Hypothalamus (tissue), 51 donors: ENCODE measurements around the gene XK.

Experiments
- DNase-seq, 51 donors: peaks; one replicate each; lab custom pipeline; 2025; lab: John Stamatoyannopoulos, UW

The XK gene

GRCh38 chrX:37679230-37679629 lies 6.4 kb upstream of the XK start:
- no peak for DNase-seq

GRCh38 chrX:37679888-37680287 lies 5.7 kb upstream of the XK start:
- DNase-seq = no peak

GRCh38 chrX:37684426-37684825 lies 1.2 kb upstream of the XK start:
- DNase-seq = no peak

DNA sequence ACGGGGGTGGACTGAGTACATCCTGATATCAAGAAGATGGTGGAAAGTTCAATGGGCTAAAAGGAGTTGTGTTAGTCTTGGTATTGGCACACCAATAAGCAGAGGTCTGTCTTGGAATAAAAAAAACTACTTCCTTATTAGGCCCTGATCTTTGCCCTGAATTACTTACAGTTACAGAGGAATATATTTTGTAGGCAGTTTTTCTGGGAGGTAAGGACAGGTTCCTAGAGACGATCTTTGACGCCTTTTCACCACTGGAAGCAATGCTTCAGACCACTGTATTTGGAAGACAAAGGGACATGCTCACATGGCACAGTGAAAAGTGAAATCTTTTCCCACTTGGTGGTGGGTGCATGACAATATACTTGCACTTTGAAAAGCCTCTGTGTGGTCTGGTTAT lies 618 bp upstream of the XK start:
- DNase-seq = no peak

DNA sequence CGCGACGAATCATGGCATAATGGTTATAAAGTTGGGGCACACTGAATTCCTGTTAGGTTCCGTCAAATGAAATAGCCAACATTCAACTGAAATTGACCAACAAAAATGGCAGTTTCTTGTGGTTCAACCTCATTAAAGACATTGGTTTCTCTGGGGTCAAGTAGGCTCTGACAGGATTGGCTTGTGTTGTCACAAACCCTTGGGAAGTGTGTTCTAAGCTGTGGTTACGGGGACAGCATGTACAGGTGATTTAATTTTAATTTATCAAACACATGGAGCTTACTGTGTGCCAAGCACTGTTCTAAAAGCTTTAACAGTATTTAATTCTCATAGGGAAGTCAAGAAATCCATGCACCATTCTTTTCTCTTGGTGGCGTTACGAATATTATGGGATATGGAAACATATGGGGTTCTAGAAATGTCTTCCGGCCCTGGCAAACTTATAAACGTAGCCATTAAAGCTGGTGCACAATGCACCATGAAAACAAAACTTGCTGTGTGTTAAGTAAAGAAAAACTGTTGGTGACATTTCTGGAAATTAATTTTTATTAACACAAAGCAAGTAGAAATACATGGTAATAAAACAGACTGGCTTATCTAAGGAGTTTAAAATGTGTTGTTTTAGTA lies 891 bp downstream of the XK start:
- peak in 1 of 51 donors; percentile 25 for DNase-seq

- no peak for DNase-seq
Measured at GRCh38 chrX:37686996-37687395, 1.4 kb downstream of the XK start.

- DNase-seq = no peak
Measured at GRCh38 chrX:37690119-37690518, 4.5 kb downstream of the XK start.

GRCh38 chrX:37692918-37693317 lies 7.3 kb downstream of the XK start:
- DNase-seq = no peak

GRCh38 chrX:37697169-37697760 lies 11.7 kb downstream of the XK start:
- DNase-seq = no peak

DNA sequence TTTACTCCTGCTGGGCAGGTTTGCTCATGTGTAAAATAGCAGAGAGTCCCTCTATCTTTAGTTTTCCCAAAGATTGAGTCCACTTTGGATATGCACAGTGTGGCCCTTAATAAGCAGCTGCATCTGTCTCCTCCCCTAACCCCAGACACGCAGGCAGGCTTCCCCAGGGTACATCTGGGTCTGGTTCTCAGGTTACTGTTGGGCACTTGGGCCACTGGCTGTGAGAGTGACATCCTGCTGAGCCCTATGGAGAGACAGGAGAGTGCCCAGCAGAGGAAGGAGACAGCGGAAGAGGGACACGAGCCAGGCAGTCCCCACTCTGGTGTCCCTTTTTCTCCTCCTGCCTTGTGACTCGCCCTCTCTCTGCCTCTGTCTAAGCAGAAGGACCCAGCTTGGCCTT lies 16.0 kb downstream of the XK start:
- no peak for DNase-seq

- no peak for DNase-seq
Measured at GRCh38 chrX:37711991-37712390, 26.4 kb downstream of the XK start.

DNA sequence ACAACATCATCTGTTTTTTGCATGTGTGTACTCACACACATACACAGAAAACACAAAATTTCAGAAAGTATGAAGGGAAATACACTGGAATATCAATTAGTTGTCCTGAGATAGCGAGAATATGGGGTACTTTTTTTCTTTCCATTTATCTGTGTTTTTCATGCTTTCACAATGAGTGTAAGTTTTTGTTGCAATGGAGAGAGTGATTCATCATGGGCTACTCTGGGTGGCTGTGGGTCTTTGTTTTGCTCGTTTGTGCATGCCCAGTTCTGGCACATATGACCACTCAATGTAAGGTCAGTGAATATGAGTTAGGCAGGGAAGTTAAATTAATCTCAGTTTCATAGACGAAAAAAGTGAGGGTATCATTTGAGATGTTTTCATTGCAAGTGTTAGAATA lies 26.9 kb downstream of the XK start:
- no peak for DNase-seq

GRCh38 chrX:37714479-37714878 lies 28.9 kb downstream of the XK start:
- no peak for DNase-seq

DNA sequence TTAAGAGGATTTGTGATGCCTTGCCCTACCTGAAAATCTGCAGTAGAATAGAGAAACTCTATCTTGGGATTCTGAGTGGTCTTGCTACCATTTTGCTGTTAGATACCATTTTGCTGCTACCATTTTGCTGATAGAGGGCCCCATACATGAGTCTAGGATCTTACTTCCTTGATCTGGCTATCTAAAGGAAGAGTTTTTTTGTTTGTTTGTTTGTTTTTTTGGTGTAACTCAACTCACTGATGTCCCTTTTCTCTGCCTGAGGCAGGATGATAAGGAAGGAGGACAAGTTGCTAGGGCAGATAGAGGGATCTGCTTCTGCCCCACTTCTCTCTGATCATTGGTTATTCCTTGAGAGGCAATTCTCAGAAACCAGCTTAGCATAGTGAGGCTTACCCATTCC lies 31.0 kb downstream of the XK start:
- no peak for DNase-seq

DNA sequence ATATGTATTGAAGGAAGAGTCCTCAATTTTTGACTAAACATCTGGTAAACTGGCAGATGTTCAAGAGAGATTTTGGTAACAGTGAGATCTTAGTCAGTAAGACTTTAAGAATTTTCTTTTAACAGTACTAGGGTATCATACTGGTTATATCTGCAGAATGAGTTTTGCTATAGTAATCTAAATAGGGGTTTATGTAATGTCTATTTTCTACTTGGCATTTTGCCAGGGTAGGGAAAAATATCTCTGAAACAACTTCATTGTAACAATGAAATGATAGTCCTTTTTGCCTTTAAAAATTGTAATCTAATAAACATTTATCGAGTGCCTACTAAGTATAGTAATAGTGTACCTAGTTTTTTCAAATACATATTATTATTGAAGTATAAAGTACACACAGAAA lies 32.1 kb downstream of the XK start:
- DNase-seq = no peak

DNA sequence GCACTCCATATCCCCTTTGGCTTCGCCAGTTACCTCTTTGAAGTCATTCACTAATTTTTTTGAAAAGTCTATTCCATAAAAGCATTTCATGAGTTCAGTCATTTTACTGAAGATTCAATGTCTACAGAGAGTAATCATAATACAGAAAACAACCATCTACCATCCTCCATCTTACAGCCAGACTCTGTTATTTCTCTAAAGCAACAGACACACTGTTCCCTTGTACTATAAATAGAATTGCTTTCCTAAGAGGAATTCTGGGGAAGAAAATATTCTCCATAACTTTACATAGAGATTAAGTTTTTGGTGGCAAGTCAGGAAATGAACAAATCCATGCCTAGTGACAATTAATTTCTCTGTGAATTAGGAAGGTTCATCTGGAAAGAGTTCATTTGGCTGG lies 37.0 kb downstream of the XK start:
- no peak for DNase-seq

- no peak for DNase-seq
Measured at GRCh38 chrX:37726346-37726745, 40.8 kb downstream of the XK start.

- DNase-seq = peak in 45 of 51 donors; percentile 0 to 69 (median 26)
Measured at GRCh38 chrX:37745354-37745753, 59.8 kb downstream of the XK start.

DNA sequence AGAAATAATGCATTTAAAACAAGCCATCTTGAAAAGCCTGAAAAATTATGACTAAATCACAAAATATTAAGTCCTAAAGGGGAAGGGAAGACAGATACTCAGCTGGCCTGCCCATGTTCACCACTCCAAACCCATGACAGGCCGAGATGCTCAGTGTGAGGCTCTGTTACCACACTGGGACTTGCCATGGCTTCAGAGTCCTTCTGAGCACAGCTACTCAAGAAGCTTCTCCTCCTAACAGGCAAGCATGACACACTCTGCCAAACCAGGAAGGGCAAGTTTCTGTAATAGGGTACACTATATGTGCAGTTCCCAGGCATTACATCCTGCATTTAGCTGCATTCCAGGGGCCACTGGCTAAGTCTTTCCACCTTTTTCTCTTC lies 60.2 kb downstream of the XK start:
- DNase-seq = no peak

- no peak for DNase-seq
Measured at GRCh38 chrX:37746218-37746941, 60.8 kb downstream of the XK start.

DNA sequence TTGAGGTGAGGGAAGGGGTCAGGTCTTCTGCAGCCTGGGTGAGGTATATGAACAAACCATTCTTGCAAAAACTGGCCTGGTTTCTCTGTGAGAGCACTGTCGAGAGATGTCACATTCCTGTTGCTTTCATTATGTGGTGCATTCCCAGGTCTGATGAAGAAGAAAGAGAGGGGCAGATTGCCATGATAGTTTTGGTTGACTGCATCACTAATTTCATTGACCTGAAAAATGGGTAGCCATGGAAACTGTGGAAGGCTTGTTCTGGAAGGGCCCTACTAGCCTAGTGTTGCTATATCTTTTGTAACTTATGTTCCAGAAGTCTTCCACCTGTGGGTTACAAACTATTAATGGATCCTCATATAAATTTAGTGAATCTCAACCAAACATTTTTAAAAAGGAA lies 61.4 kb downstream of the XK start:
- no peak for DNase-seq

GRCh38 chrX:37752281-37752680 lies 66.7 kb downstream of the XK start:
- DNase-seq = no peak
